ENCODE data around the gene PRMT7.

PRMT7 gene

GRCh38 chr16:68347605-68348004 is 36.8 kb downstream of the PRMT7 start:
- DNase-seq (ENCODE audit: low spot score), result no peak

- no peak for DNase-seq (ENCODE audit: low spot score)
Measured at GRCh38 chr16:68348639-68349445, 38.0 kb downstream of the PRMT7 start.

- DNase-seq (ENCODE audit: low spot score), result no peak
Measured at GRCh38 chr16:68349838-68350410, 39.1 kb downstream of the PRMT7 start.

GRCh38 chr16:68350813-68351350 is 40.1 kb downstream of the PRMT7 start:
- DNase-seq (ENCODE audit: low spot score), result no peak

- no peak for DNase-seq (ENCODE audit: low spot score)
Measured at GRCh38 chr16:68351463-68351862, 40.6 kb downstream of the PRMT7 start.

- no peak for DNase-seq (ENCODE audit: low spot score)
Measured at GRCh38 chr16:68351991-68352431, 41.2 kb downstream of the PRMT7 start.

GRCh38 chr16:68353366-68353765 is 42.5 kb downstream of the PRMT7 start:
- DNase-seq (ENCODE audit: low spot score), result no peak

GRCh38 chr16:68354816-68355215 is 44.0 kb downstream of the PRMT7 start:
- DNase-seq (ENCODE audit: low spot score), result no peak

- no peak for DNase-seq (ENCODE audit: low spot score)
Measured at GRCh38 chr16:68355447-68356248, 44.8 kb downstream of the PRMT7 start.

- DNase-seq (ENCODE audit: low spot score), result no peak
Measured at GRCh38 chr16:68356249-68356918, 45.6 kb downstream of the PRMT7 start.

- no peak for DNase-seq (ENCODE audit: low spot score)
Measured at GRCh38 chr16:68356919-68357286, 46.1 kb downstream of the PRMT7 start.

- DNase-seq (ENCODE audit: low spot score), result no peak
Measured at GRCh38 chr16:68357521-68357922, 46.7 kb downstream of the PRMT7 start.

- no peak for DNase-seq (ENCODE audit: low spot score)
Measured at GRCh38 chr16:68357923-68358322, 47.1 kb downstream of the PRMT7 start.

- no peak for DNase-seq (ENCODE audit: low spot score)
Measured at GRCh38 chr16:68358951-68359350, 48.1 kb downstream of the PRMT7 start.

GRCh38 chr16:68359398-68360191 is 48.8 kb downstream of the PRMT7 start:
- no peak for DNase-seq (ENCODE audit: low spot score)

GRCh38 chr16:68360547-68360946 is 49.7 kb downstream of the PRMT7 start:
- no peak for DNase-seq (ENCODE audit: low spot score)

GRCh38 chr16:68360956-68361355 is 50.1 kb downstream of the PRMT7 start:
- DNase-seq (ENCODE audit: low spot score), result no peak

- DNase-seq (ENCODE audit: low spot score), result no peak
Measured at GRCh38 chr16:68361485-68361884, 50.7 kb downstream of the PRMT7 start.

- DNase-seq (ENCODE audit: low spot score), result no peak
Measured at GRCh38 chr16:68362262-68362913, 51.6 kb downstream of the PRMT7 start.

GRCh38 chr16:68362947-68363657 is 52.3 kb downstream of the PRMT7 start:
- no peak for DNase-seq (ENCODE audit: low spot score)

Measured in HuH-7.5 (cell line).